Mesenchymal stem cell (in vitro differentiated cells and primary cell): ENCODE results near the gene GRID2.

Experiments used
- DNase-seq: peaks from one replicate; pipeline ENCODE4 v3.0.0-alpha.2; 2013
- H2AFZ ChIP-seq: one replicate; pipeline ENCODE4 v1.6.1; 2013; ENCODE audit warnings: low read depth, mild to moderate bottlenecking, control low read depth, inconsistent platforms, low read length, moderate library complexity
- H2AK5ac ChIP-seq: 2 replicates; pipeline ENCODE4 v1.6.1; 2013; ENCODE audit warnings: low read length, moderate library complexity, mild to moderate bottlenecking, inconsistent platforms; ENCODE audit not compliant: severe bottlenecking
- H2BK120ac ChIP-seq: one replicate; pipeline ENCODE4 v1.6.1; 2013; ENCODE audit warnings: low read depth, mild to moderate bottlenecking, inconsistent platforms, low read length, moderate library complexity
- H2BK12ac ChIP-seq, 2 experiments: one replicate each; pipeline ENCODE4 v1.6.1; 2013; ENCODE audit warnings: inconsistent platforms in 2 of 2, low read length in 2 of 2, mild to moderate bottlenecking in 2 of 2, moderate library complexity in 2 of 2, control low read depth in 1 of 2
- H2BK15ac ChIP-seq: one replicate; pipeline ENCODE4 v1.6.1; 2013; ENCODE audit warnings: mild to moderate bottlenecking, low read depth, inconsistent platforms; ENCODE audit not compliant: poor library complexity, severe bottlenecking
- H2BK5ac ChIP-seq: 2 replicates; pipeline ENCODE4 v1.6.1; 2013; ENCODE audit warnings: low read depth, mild to moderate bottlenecking, low read length, control low read depth, inconsistent platforms; ENCODE audit not compliant: poor library complexity, severe bottlenecking
- H3K14ac ChIP-seq, 2 experiments: one replicate each; pipeline ENCODE4 v1.6.1; 2013; ENCODE audit warnings: inconsistent platforms in 2 of 2, low read length in 2 of 2, control low read depth in 1 of 2, mild to moderate bottlenecking in 1 of 2, moderate library complexity in 1 of 2
- H3K18ac ChIP-seq, 2 experiments: one replicate each; pipeline ENCODE4 v1.6.1; 2013; ENCODE audit warnings: inconsistent platforms in 2 of 2, low read length in 2 of 2, control low read depth in 1 of 2, low read depth in 1 of 2, mild to moderate bottlenecking in 1 of 2
- H3K23ac ChIP-seq, 2 experiments: one replicate each; pipeline ENCODE4 v1.6.1; 2013; ENCODE audit warnings: inconsistent platforms in 2 of 2, low read length in 2 of 2, mild to moderate bottlenecking in 2 of 2, moderate library complexity in 2 of 2, control low read depth in 1 of 2
- H3K27ac ChIP-seq: 2 replicates; pipeline ENCODE4 v1.5.1; 2013; ENCODE audit warnings: mild to moderate bottlenecking, moderate library complexity, low read length, control low read depth, inconsistent platforms; ENCODE audit not compliant: poor library complexity, severe bottlenecking
- H3K27me3 ChIP-seq, 2 experiments: 2 replicates each; pipeline versions ENCODE4 v1.6.1 to v1.7.0; 2013; ENCODE audit warnings: low read length in 2 of 2, mild to moderate bottlenecking in 2 of 2, moderate library complexity in 2 of 2, control low read depth in 1 of 2, inconsistent platforms in 1 of 2; ENCODE audit not compliant: control insufficient read depth in 1 of 2, insufficient read depth in 1 of 2
- H3K36me3 ChIP-seq, 2 experiments: 2 replicates each; pipeline versions ENCODE4 v1.6.1 to v1.7.0; 2013; ENCODE audit warnings: low read length in 2 of 2, control low read depth in 1 of 2, inconsistent platforms in 1 of 2, low read depth in 1 of 2, mild to moderate bottlenecking in 1 of 2; ENCODE audit not compliant: insufficient read depth in 2 of 2, control insufficient read depth in 1 of 2
- H3K4ac ChIP-seq, 2 experiments: one replicate each; pipeline ENCODE4 v1.6.1; 2013; ENCODE audit warnings: inconsistent platforms in 2 of 2, low read length in 2 of 2, mild to moderate bottlenecking in 2 of 2, moderate library complexity in 2 of 2, control low read depth in 1 of 2, low read depth in 1 of 2
- H3K4me1 ChIP-seq: 2 replicates; pipeline ENCODE4 v1.6.1; 2013; ENCODE audit warnings: low read depth, low read length, control low read depth; ENCODE audit not compliant: control insufficient read depth, insufficient read depth
- H3K4me2 ChIP-seq: 2 replicates; pipeline ENCODE4 v1.6.1; 2013; ENCODE audit warnings: low read length, mild to moderate bottlenecking, inconsistent platforms; ENCODE audit not compliant: poor library complexity, severe bottlenecking
- H3K4me3 ChIP-seq, 2 experiments: 2 replicates each; pipeline versions ENCODE4 v1.5.1 to v1.7.0; 2013; ENCODE audit warnings: low read length in 2 of 2, mild to moderate bottlenecking in 2 of 2, control low read depth in 1 of 2, low read depth in 1 of 2; ENCODE audit not compliant: insufficient read depth in 1 of 2
- H3K79me1 ChIP-seq: replicated peaks from 2 replicates; pipeline ENCODE4 v1.6.1; 2013; ENCODE audit warnings: mild to moderate bottlenecking, control low read depth, low read length, inconsistent platforms; ENCODE audit not compliant: poor library complexity, severe bottlenecking
- H3K9ac ChIP-seq: 2 replicates; pipeline ENCODE4 v1.7.0; 2013; ENCODE audit warnings: mild to moderate bottlenecking, low read length, moderate library complexity
- H3K9me3 ChIP-seq: 2 replicates; pipeline ENCODE4 v1.7.0; 2013; ENCODE audit warnings: mild to moderate bottlenecking, low read length; ENCODE audit not compliant: control insufficient read depth
- H4K8ac ChIP-seq: one replicate; pipeline ENCODE4 v1.6.1; 2013; ENCODE audit warnings: inconsistent platforms, mild to moderate bottlenecking, low read length, moderate library complexity
- H4K91ac ChIP-seq: one replicate; pipeline ENCODE4 v1.6.1; 2013; ENCODE audit warnings: mild to moderate bottlenecking, low read length, inconsistent platforms
- WGBS: methylation state at CpG from one replicate; pipeline ENCODE4 v1.1.7; 2013; ENCODE audit warnings: mixed read lengths; 5-methylcytosine and 5-hydroxymethylcytosine counted together

Gene GRID2

GRCh38 chr4:92830771-92831170 is 527.0 kb downstream of the GRID2 start:
- H3K79me1 ChIP-seq, result no peaks in the 10 kb centered on the region
- H4K8ac ChIP-seq, result no peak overlapping the region
- no peak overlapping the region for H3K9ac ChIP-seq
- no peak overlapping the region for H2BK12ac ChIP-seq
- no peak overlapping the region for H2BK120ac ChIP-seq
- H4K91ac ChIP-seq, result no peak overlapping the region
- no peaks in the 10 kb centered on the region for H3K9me3 ChIP-seq
- H3K4me3 ChIP-seq, result no peak overlapping the region
- DNase-seq, result no peak
- no peak overlapping the region for H3K14ac ChIP-seq
- no peak overlapping the region for H3K23ac ChIP-seq
- H2BK5ac ChIP-seq, result no peak overlapping the region
- no peak overlapping the region for H2BK15ac ChIP-seq
- H3K36me3 ChIP-seq, result no peaks in the 10 kb centered on the region
- H3K4me2 ChIP-seq, result no peak overlapping the region
- H2AFZ ChIP-seq, result no peak overlapping the region
- H3K18ac ChIP-seq, result no peak overlapping the region
- H3K4ac ChIP-seq, result no peak overlapping the region
- H3K4me1 ChIP-seq, result no peaks in the 10 kb centered on the region
- H3K27me3 ChIP-seq, result no peaks in the 10 kb centered on the region
- no peak overlapping the region for H3K27ac ChIP-seq
- no peak overlapping the region for H2AK5ac ChIP-seq

GRCh38 chr4:92840880-92841279 is 537.1 kb downstream of the GRID2 start:
- Histone ChIP-seq H3K4me2 (no peak overlapping the region), H2AFZ (no peak overlapping the region), H3K23ac (no peak overlapping the region), H4K91ac (no peak overlapping the region), H2BK12ac (no peak overlapping the region), H3K14ac (no peak overlapping the region), H4K8ac (no peak overlapping the region), H3K9me3 (no peaks in the 10 kb centered on the region), H2BK120ac (no peak overlapping the region), H3K4ac (no peak overlapping the region), H3K79me1 (no peaks in the 10 kb centered on the region), H3K9ac (no peak overlapping the region), H2BK15ac (no peak overlapping the region), H2BK5ac (no peak overlapping the region), H3K27me3 (no peaks in the 10 kb centered on the region), H3K27ac (no peak overlapping the region), H3K18ac (no peak overlapping the region), H3K4me1 (no peaks in the 10 kb centered on the region), H3K36me3 (no peaks in the 10 kb centered on the region), H2AK5ac (no peak overlapping the region), H3K4me3 (no peak overlapping the region)
- no peak for DNase-seq

GRCh38 chr4:92843784-92844183 is 540.0 kb downstream of the GRID2 start:
- no peak overlapping the region for H2BK5ac ChIP-seq
- DNase-seq, result no peak
- no peaks in the 10 kb centered on the region for H3K4me1 ChIP-seq
- no peaks in the 10 kb centered on the region for H3K36me3 ChIP-seq
- no peak overlapping the region for H2AFZ ChIP-seq
- WGBS, result 80% methylated on average over 2 of the region's 4 CpGs
- no peak overlapping the region for H3K14ac ChIP-seq
- H3K4me3 ChIP-seq, result no peak overlapping the region
- H2AK5ac ChIP-seq, result no peak overlapping the region
- no peak overlapping the region for H2BK15ac ChIP-seq
- H3K27me3 ChIP-seq, result no peaks in the 10 kb centered on the region
- no peak overlapping the region for H3K18ac ChIP-seq
- H3K9ac ChIP-seq, result no peak overlapping the region
- H3K4me2 ChIP-seq, result no peak overlapping the region
- H3K79me1 ChIP-seq, result no peaks in the 10 kb centered on the region
- no peak overlapping the region for H4K91ac ChIP-seq
- no peak overlapping the region for H2BK12ac ChIP-seq
- H3K27ac ChIP-seq, result no peak overlapping the region
- H3K23ac ChIP-seq, result no peak overlapping the region
- H3K9me3 ChIP-seq, result no peaks in the 10 kb centered on the region
- H4K8ac ChIP-seq, result no peak overlapping the region
- H2BK120ac ChIP-seq, result no peak overlapping the region
- H3K4ac ChIP-seq, result no peak overlapping the region

GRCh38 chr4:92847026-92847425 is 543.3 kb downstream of the GRID2 start:
- Histone ChIP-seq H2AK5ac (no peak overlapping the region), H3K9me3 (no peaks in the 10 kb centered on the region), H3K4me3 (no peak overlapping the region), H3K4me2 (no peak overlapping the region), H2BK5ac (no peak overlapping the region), H3K27ac (no peak overlapping the region), H2BK15ac (no peak overlapping the region), H3K23ac (no peak overlapping the region), H3K36me3 (no peaks in the 10 kb centered on the region), H4K91ac (no peak overlapping the region), H3K27me3 (no peaks in the 10 kb centered on the region), H3K18ac (no peak overlapping the region), H3K79me1 (no peaks in the 10 kb centered on the region), H3K9ac (no peak overlapping the region), H3K14ac (no peak overlapping the region), H3K4me1 (no peaks in the 10 kb centered on the region), H2BK120ac (no peak overlapping the region), H2AFZ (no peak overlapping the region), H3K4ac (no peak overlapping the region), H4K8ac (no peak overlapping the region), H2BK12ac (no peak overlapping the region)
- DNase-seq, result no peak
